SH-SY5Y (cell line): Measurements from ENCODE around the gene SIX2.

Experiments
- GATA2 ChIP-seq: IDR thresholded peaks from 2 replicates; pipeline ENCODE4 v1.6.1; 2011; ENCODE audit warnings: mild to moderate bottlenecking, low read depth, low read length
- GATA3 ChIP-seq: IDR thresholded peaks from 2 replicates; pipeline ENCODE4 v1.6.1; 2011; ENCODE audit warnings: low read depth, mild to moderate bottlenecking, low read length, moderate library complexity

GRCh38 chr2:45002686-45003085 lies 6.6 kb downstream of the SIX2 start:
- TF ChIP-seq GATA2 (no peak), GATA3 (no peak)
